ENCODE measurements around the gene SYNGR2. TPM values are rescaled to one million over a fixed set of nuclear protein-coding genes. Genes with fewer than 3 reads are reported as not detected.
A peak's percentile ranks its signal among the peaks of the same experiment; 100 is the strongest.

Gene SYNGR2
- total RNA-seq, 4 donors from 2014 or later: 63.1 to 164 (median 124) TPM

GRCh38 chr17:78132767-78133178 is 35.6 kb upstream of the SYNGR2 start:
- Histone ChIP-seq H3K4me3 (no peak overlapping the region), H3K36me3 (no peaks in the 10 kb centered on the region), H3K9me3 (no peaks in the 10 kb centered on the region), H3K4me1 (peaks cover 34 to 61% (median 53%) of the 10 kb centered on the region in 4 donors), H3K27me3 (peaks cover 5 to 44% (median 14%) of the 10 kb centered on the region in 4 donors), H3K27ac (replicated peaks in 1 of 4) (no peak overlapping the region)
- 85% methylated on average over 9 of the region's 9 CpGs for WGBS
- TF ChIP-seq POLR2A (IDR thresholded peaks at IDR 0.05; ENCODE audit: low read depth) (no peak), EP300 (IDR thresholded peaks at IDR 0.05) (no peak), POLR2AphosphoS5 (IDR thresholded peaks at IDR 0.05) (no peak), CTCF (IDR thresholded peaks at IDR 0.05) (no peak)
- intact Hi-C loops (cut with DNase I): no loop called here
- DNase-seq (ENCODE audit: extremely low spot score): no peak

- Histone ChIP-seq H3K27ac (replicated peaks in 1 of 4) (no peak overlapping the region), H3K36me3 (no peaks in the 10 kb centered on the region), H3K27me3 (peaks cover 5 to 39% (median 12%) of the 10 kb centered on the region in 4 donors), H3K4me3 (no peak overlapping the region), H3K4me1 (peaks cover 30 to 55% (median 47%) of the 10 kb centered on the region in 4 donors), H3K9me3 (no peaks in the 10 kb centered on the region)
- WGBS: 94% methylated on average over 23 of the region's 30 CpGs
- intact Hi-C loops (cut with DNase I): no loop called here
- TF ChIP-seq POLR2AphosphoS5 (IDR thresholded peaks at IDR 0.05): no peak
- no peak for DNase-seq (ENCODE audit: extremely low spot score)
Observed at GRCh38 chr17:78133179-78133951, 35.0 kb upstream of the SYNGR2 start.

GRCh38 chr17:78133971-78134898 is 34.1 kb upstream of the SYNGR2 start:
- no peak for TF ChIP-seq EP300 (IDR thresholded peaks at IDR 0.05)
- TF ChIP-seq CTCF (IDR thresholded peaks at IDR 0.05): peak in 1 of 3 experiments; percentile 40
- no peak overlapping the region for H3K27ac ChIP-seq (replicated peaks in 1 of 4)
- peaks cover 5 to 30% (median 8%) of the 10 kb centered on the region in 4 donors for H3K27me3 ChIP-seq
- H3K4me3 ChIP-seq: no peak overlapping the region
- intact Hi-C loops (cut with DNase I): no loop called here
- no peaks in the 10 kb centered on the region for H3K9me3 ChIP-seq
- peaks cover 24 to 46% (median 39%) of the 10 kb centered on the region in 4 donors for H3K4me1 ChIP-seq
- 69% methylated on average over 30 of the region's 39 CpGs for WGBS
- DNase-seq (ENCODE audit: extremely low spot score): no peak
- no peaks in the 10 kb centered on the region for H3K36me3 ChIP-seq

- Histone ChIP-seq H3K9me3 (no peaks in the 10 kb centered on the region), H3K27ac (replicated peaks in 1 of 4) (no peak overlapping the region), H3K4me3 (no peak overlapping the region), H3K36me3 (no peaks in the 10 kb centered on the region), H3K4me1 (peaks cover 17 to 39% (median 32%) of the 10 kb centered on the region in 4 donors), H3K27me3 (peaks cover 5 to 24% (median 8%) of the 10 kb centered on the region in 4 donors)
- intact Hi-C loops (cut with DNase I): no loop called here
- TF ChIP-seq EP300 (IDR thresholded peaks at IDR 0.05) (no peak), POLR2A (IDR thresholded peaks at IDR 0.05; ENCODE audit: low read depth) (no peak), CTCF (IDR thresholded peaks at IDR 0.05) (no peak), POLR2AphosphoS5 (IDR thresholded peaks at IDR 0.05) (no peak)
- no peak for DNase-seq (ENCODE audit: extremely low spot score)
- 92% methylated on average over 2 of the region's 9 CpGs for WGBS
Observed at GRCh38 chr17:78134899-78135385, 33.4 kb upstream of the SYNGR2 start.
